Prostate gland (tissue), 2 donors: ENCODE results near the gene KRT6B.

ENCODE experiments used
- POLR2A ChIP-seq: fragments of 450-650 bp; IDR thresholded peaks from one replicate; pipeline ENCODE4 v1.6.1; 2016; ENCODE audit warnings: antibody characterized with exemption, mild to moderate bottlenecking
- POLR2AphosphoS5 ChIP-seq: sonication (generic); formaldehyde crosslinking; IDR thresholded peaks from one replicate; pipeline ENCODE4 v1.6.1; 2017; ENCODE audit warnings: antibody characterized with exemption
- TF ChIP-seq, protein P1 (sequence below), 4 experiments: fragments of 200-600 bp in 2 of 4; fragments of 450-650 bp in 2 of 4; sonication (generic) in 2 of 4; IDR thresholded peaks; 1 replicate in 3 of 4; 2 replicates in 1 of 4; pipeline ENCODE4 v1.5.1; 2016 to 2019; ENCODE audit warnings: antibody characterized with exemption in 4 of 4, mild to moderate bottlenecking in 2 of 4, moderate library complexity in 2 of 4

DNA sequence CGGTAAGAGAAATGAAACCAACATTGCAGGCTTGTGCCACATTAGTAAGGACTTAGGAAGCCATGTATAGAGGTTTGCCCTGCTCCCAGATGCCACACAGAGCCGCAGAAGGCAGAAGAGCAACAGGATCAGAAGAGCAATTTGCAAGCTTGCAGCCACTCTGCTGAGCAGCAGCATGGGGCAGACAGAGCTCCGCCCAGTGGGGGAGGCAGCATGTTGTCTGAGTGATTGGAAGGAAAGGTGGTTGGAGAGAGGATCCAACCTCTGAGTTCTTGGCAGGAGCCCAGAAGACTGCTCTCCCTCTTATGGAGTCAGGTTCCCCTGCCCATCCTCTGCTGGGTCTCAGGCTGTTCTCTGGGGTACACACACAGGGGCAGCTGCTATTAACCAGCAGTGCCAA lies 43.4 kb upstream of the KRT6B start:
- no peak for TF ChIP-seq POLR2A
- TF ChIP-seq, protein P1, sequence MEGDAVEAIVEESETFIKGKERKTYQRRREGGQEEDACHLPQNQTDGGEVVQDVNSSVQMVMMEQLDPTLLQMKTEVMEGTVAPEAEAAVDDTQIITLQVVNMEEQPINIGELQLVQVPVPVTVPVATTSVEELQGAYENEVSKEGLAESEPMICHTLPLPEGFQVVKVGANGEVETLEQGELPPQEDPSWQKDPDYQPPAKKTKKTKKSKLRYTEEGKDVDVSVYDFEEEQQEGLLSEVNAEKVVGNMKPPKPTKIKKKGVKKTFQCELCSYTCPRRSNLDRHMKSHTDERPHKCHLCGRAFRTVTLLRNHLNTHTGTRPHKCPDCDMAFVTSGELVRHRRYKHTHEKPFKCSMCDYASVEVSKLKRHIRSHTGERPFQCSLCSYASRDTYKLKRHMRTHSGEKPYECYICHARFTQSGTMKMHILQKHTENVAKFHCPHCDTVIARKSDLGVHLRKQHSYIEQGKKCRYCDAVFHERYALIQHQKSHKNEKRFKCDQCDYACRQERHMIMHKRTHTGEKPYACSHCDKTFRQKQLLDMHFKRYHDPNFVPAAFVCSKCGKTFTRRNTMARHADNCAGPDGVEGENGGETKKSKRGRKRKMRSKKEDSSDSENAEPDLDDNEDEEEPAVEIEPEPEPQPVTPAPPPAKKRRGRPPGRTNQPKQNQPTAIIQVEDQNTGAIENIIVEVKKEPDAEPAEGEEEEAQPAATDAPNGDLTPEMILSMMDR (IDR thresholded peaks at IDR 0.05), result no peak
- TF ChIP-seq POLR2AphosphoS5, result no peak
